A549 (cell line): Measurements from ENCODE around the gene PLOD2.

Experiments
- CTCF ChIP-seq: fragments of >200 bp; sonication (Bioruptor Twin); formaldehyde crosslinking; IDR thresholded peaks from 3 replicates; pipeline ENCODE4 v1.5.1; 2016
- MAFK ChIP-seq: fragments of 450-650 bp; IDR thresholded peaks from 2 replicates; pipeline ENCODE4 v1.6.1; 2014; ENCODE audit not compliant: partially characterized antibody
- RNF2 ChIP-seq: fragments of 200-600 bp; sonication (generic); IDR thresholded peaks from 2 replicates; pipeline ENCODE4 v1.6.1; 2016; ENCODE audit warnings: low read depth, mild to moderate bottlenecking, antibody characterized with exemption, moderate library complexity, borderline replicate concordance

- TF ChIP-seq RNF2: no peak
- TF ChIP-seq CTCF: no peak
- no peak for TF ChIP-seq MAFK
Observed at GRCh38 chr3:146125951-146126350, 35.0 kb downstream of the PLOD2 start.
